ENCODE measurements around the gene TGFB3.
A peak's percentile ranks its signal among the peaks of the same experiment; 100 is the strongest.
"Not testable (repeated sequence)": the region's sequence is repeated elsewhere in the genome, so short reads cannot be mapped to it uniquely, and the experiment has no call there.

TGFB3 gene

DNA sequence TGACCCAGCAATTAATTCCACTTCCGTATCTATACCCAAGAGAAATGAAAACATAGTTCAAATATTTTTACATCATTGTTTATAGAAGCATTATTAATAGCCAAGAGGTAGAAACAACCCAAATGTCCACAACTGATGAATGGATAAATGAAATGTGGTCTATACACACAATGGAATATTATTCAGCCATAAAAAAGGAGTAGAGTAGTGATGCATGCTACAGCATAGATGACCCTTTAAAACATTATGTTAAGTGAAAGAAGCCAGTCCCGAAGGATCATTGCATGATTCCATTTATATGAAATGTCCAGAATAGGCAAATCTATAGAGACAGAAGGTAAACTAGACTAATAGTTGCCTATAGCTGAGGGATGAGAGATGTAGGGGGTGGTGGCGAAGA is 29.3 kb downstream of the TGFB3 start:
- no peaks in the 10 kb centered on the region for H3K27me3 ChIP-seq (replicated peaks; ENCODE audit: control insufficient read depth, insufficient read depth, low read length)
- H3K36me3 ChIP-seq (ENCODE audit: control insufficient read depth, insufficient read depth, low read length, severe bottlenecking) = no peaks in the 10 kb centered on the region
- no peaks in the 10 kb centered on the region for H3K4me1 ChIP-seq (ENCODE audit: control insufficient read depth, insufficient read depth, low read length)
- H3K4me3 ChIP-seq (ENCODE audit: low read length) = no peak overlapping the region
- DNase-seq (ENCODE audit: low read depth) = no peak
- H3K9me3 ChIP-seq (ENCODE audit: control insufficient read depth, low read length) = no peaks in the 10 kb centered on the region
- no peak overlapping the region for H3K9ac ChIP-seq (ENCODE audit: low read length)

DNA sequence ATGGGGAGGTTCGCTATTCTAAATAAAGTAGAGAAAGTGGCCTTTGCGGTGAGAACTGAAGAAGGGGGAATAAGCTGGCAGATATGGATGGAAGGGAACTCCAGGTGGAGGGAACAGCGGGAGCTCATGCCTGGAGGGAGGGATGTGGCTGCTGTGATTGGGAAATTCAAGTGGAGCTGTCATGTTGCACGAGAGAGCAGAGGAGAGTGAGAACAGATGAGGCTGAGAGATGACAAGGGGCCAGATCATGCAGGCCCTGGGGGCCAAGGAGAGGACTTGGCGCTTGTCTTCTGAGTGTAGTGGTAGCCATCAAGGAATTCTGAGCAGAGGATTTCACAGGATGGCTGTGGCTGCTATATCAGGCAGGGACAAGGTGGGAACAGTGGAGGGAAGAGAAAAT is 35.0 kb downstream of the TGFB3 start:
- no peaks in the 10 kb centered on the region for H3K36me3 ChIP-seq (ENCODE audit: control insufficient read depth, insufficient read depth, low read length, severe bottlenecking)
- no peak overlapping the region for H3K9ac ChIP-seq (ENCODE audit: low read length)
- H3K27me3 ChIP-seq (replicated peaks; ENCODE audit: control insufficient read depth, insufficient read depth, low read length) = no peaks in the 10 kb centered on the region
- no peak for DNase-seq (ENCODE audit: low read depth)
- no peak overlapping the region for H3K4me3 ChIP-seq (ENCODE audit: low read length)
- H3K9me3 ChIP-seq (ENCODE audit: control insufficient read depth, low read length) = no peaks in the 10 kb centered on the region
- no peaks in the 10 kb centered on the region for H3K4me1 ChIP-seq (ENCODE audit: control insufficient read depth, insufficient read depth, low read length)

DNA sequence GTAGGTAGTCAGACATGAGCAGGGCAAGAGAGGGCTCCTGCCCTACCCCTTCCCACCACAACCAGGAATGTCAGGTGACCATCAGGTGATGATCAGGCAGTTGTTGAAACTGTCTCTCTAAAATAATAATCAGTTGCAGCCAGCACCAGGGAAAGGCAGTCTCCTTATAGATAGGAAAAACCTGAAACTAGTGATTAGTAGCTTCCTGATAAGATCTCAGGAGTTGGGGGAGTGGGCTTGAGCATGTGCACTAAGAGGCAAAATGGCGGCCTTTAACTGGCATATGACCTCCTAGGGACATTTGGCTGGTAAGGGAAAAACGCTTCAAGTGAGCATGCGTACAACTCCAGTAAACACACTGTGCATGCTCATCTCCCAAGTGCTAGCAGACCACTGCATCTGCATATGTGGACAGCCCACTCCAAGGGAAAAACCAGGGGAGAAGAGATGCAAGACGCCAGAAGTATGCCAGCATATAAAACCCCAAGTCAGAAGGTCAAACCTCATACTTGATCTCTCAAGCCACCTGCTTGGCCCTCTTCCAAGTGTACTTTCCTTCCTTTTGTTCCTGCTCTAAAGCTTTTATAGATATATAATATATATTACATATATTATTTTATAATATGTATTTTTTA is 37.1 kb downstream of the TGFB3 start:
- Histone ChIP-seq H3K4me1 (ENCODE audit: control insufficient read depth, insufficient read depth, low read length) (no peaks in the 10 kb centered on the region), H3K9ac (ENCODE audit: low read length) (no peak overlapping the region), H3K9me3 (ENCODE audit: control insufficient read depth, low read length) (no peaks in the 10 kb centered on the region), H3K27me3 (replicated peaks; ENCODE audit: control insufficient read depth, insufficient read depth, low read length) (no peaks in the 10 kb centered on the region), H3K4me3 (ENCODE audit: low read length) (no peak overlapping the region), H3K36me3 (ENCODE audit: control insufficient read depth, insufficient read depth, low read length, severe bottlenecking) (no peaks in the 10 kb centered on the region)
- DNase-seq (ENCODE audit: low read depth) = no peak

DNA sequence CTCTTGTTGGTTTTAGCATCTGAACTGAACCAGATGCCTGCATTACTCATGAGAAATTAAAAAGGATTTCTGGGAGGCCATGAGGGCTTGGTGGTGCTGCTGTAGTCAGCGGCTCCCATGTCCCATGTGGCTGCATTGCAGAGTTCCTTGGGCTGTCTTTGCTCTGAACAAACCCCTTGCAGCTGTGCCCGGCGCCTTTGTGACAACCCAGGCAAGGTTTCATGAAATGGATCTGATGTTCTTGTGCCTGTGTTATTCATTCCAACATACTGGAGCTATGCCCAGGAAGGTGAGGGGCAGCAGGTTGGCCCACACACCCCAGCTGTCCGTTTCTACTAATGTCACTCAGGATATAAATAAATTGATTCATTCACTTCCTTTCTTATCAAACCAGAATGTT is 40.8 kb downstream of the TGFB3 start:
- no peak overlapping the region for H3K9ac ChIP-seq (ENCODE audit: low read length)
- H3K36me3 ChIP-seq (ENCODE audit: control insufficient read depth, insufficient read depth, low read length, severe bottlenecking) = no peaks in the 10 kb centered on the region
- no peaks in the 10 kb centered on the region for H3K27me3 ChIP-seq (replicated peaks; ENCODE audit: control insufficient read depth, insufficient read depth, low read length)
- no peaks in the 10 kb centered on the region for H3K4me1 ChIP-seq (ENCODE audit: control insufficient read depth, insufficient read depth, low read length)
- no peak overlapping the region for H3K4me3 ChIP-seq (ENCODE audit: low read length)
- DNase-seq (ENCODE audit: low read depth) = peak; percentile 17
- no peaks in the 10 kb centered on the region for H3K9me3 ChIP-seq (ENCODE audit: control insufficient read depth, low read length)

DNA sequence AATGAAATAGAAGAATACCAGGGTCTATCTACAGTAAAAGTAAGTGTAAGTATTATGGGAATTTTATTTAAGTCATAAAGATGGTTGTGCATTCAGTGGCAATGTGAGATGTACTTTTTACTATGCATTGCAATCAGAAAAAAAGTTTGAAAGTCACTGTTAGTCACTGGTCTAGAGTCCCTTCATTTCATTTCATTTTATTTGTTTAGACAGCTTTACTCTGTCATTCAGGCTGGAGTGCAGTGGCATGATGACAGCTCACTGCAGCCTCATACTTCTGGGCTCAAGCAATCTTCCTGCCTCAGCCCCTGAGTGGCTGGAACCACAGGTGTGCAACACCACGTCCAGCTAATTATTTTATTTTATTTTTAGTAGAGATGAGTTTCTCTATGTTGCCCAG is 42.6 kb downstream of the TGFB3 start:
- Histone ChIP-seq H3K4me1 (ENCODE audit: control insufficient read depth, insufficient read depth, low read length) (no peaks in the 10 kb centered on the region), H3K9ac (ENCODE audit: low read length) (no peak overlapping the region), H3K36me3 (ENCODE audit: control insufficient read depth, insufficient read depth, low read length, severe bottlenecking) (no peaks in the 10 kb centered on the region), H3K9me3 (ENCODE audit: control insufficient read depth, low read length) (no peaks in the 10 kb centered on the region), H3K4me3 (ENCODE audit: low read length) (no peak overlapping the region), H3K27me3 (replicated peaks; ENCODE audit: control insufficient read depth, insufficient read depth, low read length) (no peaks in the 10 kb centered on the region)
- no peak for DNase-seq (ENCODE audit: low read depth)

- no peak for DNase-seq (ENCODE audit: low read depth)
- H3K4me1 ChIP-seq (ENCODE audit: control insufficient read depth, insufficient read depth, low read length) = no peaks in the 10 kb centered on the region
- H3K36me3 ChIP-seq (ENCODE audit: control insufficient read depth, insufficient read depth, low read length, severe bottlenecking) = peaks cover 6% of the 10 kb centered on the region
- no peaks in the 10 kb centered on the region for H3K27me3 ChIP-seq (replicated peaks; ENCODE audit: control insufficient read depth, insufficient read depth, low read length)
- H3K9ac ChIP-seq (ENCODE audit: low read length) = no peak overlapping the region
- H3K9me3 ChIP-seq (ENCODE audit: control insufficient read depth, low read length) = no peaks in the 10 kb centered on the region
- no peak overlapping the region for H3K4me3 ChIP-seq (ENCODE audit: low read length)
These were observed 46.7 kb downstream of the TGFB3 start for GRCh38 chr14:75934998-75935628.

DNA sequence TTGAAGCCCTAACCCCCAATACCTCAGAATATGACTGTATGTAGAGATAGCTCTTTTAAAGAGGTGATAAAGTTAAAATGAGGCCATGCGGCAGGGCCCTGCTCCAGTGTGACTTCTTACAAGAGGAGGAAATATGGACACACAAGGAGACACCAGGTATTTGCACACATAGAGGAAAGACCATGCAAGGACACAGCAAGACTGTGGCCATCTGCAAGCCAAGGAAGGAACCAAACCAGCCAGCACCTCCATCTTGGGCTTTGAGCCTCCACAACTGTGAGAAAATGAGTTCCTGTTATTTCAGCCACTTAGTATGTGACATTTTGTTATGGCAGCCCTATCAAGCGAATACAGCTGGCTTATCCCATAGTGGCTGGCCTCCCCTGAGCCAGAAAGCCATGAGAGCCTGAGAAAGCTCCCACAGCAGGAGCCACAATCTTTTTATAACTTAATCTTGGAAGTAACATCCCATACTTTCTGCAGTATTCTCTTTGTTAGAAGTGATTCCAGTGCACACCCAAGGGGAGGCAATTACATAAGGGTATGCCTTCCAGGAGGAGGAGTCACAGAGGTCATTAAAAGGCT is 48.0 kb downstream of the TGFB3 start:
- no peaks in the 10 kb centered on the region for H3K9me3 ChIP-seq (ENCODE audit: control insufficient read depth, low read length)
- H3K4me1 ChIP-seq (ENCODE audit: control insufficient read depth, insufficient read depth, low read length) = no peaks in the 10 kb centered on the region
- H3K4me3 ChIP-seq (ENCODE audit: low read length) = no peak overlapping the region
- peaks cover 6% of the 10 kb centered on the region for H3K36me3 ChIP-seq (ENCODE audit: control insufficient read depth, insufficient read depth, low read length, severe bottlenecking)
- H3K9ac ChIP-seq (ENCODE audit: low read length) = no peak overlapping the region
- no peak for DNase-seq (ENCODE audit: low read depth)
- H3K27me3 ChIP-seq (replicated peaks; ENCODE audit: control insufficient read depth, insufficient read depth, low read length) = no peaks in the 10 kb centered on the region

DNA sequence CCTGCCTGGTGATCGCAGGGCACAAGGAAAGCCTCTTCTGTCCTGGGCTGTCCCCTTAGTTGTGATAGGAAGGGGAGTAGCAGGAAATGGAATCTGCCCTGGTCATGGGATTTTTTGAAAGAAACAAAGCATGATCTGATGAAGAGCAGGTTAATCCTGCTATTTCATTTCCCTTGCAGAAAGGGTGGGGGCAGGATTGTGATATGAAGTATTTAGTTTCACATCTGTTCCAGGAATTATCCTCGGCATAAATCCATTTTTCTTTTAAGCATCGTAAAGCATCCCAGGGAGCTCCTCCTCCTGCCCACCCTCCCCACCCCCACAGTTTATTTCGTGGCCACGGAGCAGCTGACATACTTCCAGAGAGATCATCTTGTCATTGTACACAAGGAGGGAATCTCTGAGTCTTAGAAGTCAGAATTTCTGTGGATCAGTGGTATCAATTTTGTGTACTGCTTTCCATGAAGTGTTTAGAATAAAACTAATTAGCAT is 53.1 kb downstream of the TGFB3 start:
- H3K36me3 ChIP-seq (ENCODE audit: control insufficient read depth, insufficient read depth, low read length, severe bottlenecking) = peaks cover 6% of the 10 kb centered on the region
- no peaks in the 10 kb centered on the region for H3K4me1 ChIP-seq (ENCODE audit: control insufficient read depth, insufficient read depth, low read length)
- peak overlapping the region; percentile 60 for H3K4me3 ChIP-seq (ENCODE audit: low read length)
- H3K9ac ChIP-seq (ENCODE audit: low read length) = peak overlapping the region; percentile 12
- DNase-seq (ENCODE audit: low read depth) = peak; percentile 24
- no peaks in the 10 kb centered on the region for H3K27me3 ChIP-seq (replicated peaks; ENCODE audit: control insufficient read depth, insufficient read depth, low read length)
- H3K9me3 ChIP-seq (ENCODE audit: control insufficient read depth, low read length) = no peaks in the 10 kb centered on the region

- H3K36me3 ChIP-seq (ENCODE audit: control insufficient read depth, insufficient read depth, low read length, severe bottlenecking) = peaks cover 6% of the 10 kb centered on the region
- no peaks in the 10 kb centered on the region for H3K27me3 ChIP-seq (replicated peaks; ENCODE audit: control insufficient read depth, insufficient read depth, low read length)
- no peak for DNase-seq (ENCODE audit: low read depth)
- no peaks in the 10 kb centered on the region for H3K9me3 ChIP-seq (ENCODE audit: control insufficient read depth, low read length)
- H3K4me1 ChIP-seq (ENCODE audit: control insufficient read depth, insufficient read depth, low read length) = no peaks in the 10 kb centered on the region
- no peak overlapping the region for H3K4me3 ChIP-seq (ENCODE audit: low read length)
- no peak overlapping the region for H3K9ac ChIP-seq (ENCODE audit: low read length)
These were observed 54.2 kb downstream of the TGFB3 start for GRCh38 chr14:75927564-75928087.

- no peak overlapping the region for H3K9ac ChIP-seq (ENCODE audit: low read length)
- H3K4me1 ChIP-seq (ENCODE audit: control insufficient read depth, insufficient read depth, low read length) = no peaks in the 10 kb centered on the region
- H3K27me3 ChIP-seq (replicated peaks; ENCODE audit: control insufficient read depth, insufficient read depth, low read length) = no peaks in the 10 kb centered on the region
- no peak for DNase-seq (ENCODE audit: low read depth)
- H3K36me3 ChIP-seq (ENCODE audit: control insufficient read depth, insufficient read depth, low read length, severe bottlenecking) = peaks cover 6% of the 10 kb centered on the region
- no peak overlapping the region for H3K4me3 ChIP-seq (ENCODE audit: low read length)
- H3K9me3 ChIP-seq (ENCODE audit: control insufficient read depth, low read length) = no peaks in the 10 kb centered on the region
These were observed 55.2 kb downstream of the TGFB3 start for GRCh38 chr14:75926431-75927115.

DNA sequence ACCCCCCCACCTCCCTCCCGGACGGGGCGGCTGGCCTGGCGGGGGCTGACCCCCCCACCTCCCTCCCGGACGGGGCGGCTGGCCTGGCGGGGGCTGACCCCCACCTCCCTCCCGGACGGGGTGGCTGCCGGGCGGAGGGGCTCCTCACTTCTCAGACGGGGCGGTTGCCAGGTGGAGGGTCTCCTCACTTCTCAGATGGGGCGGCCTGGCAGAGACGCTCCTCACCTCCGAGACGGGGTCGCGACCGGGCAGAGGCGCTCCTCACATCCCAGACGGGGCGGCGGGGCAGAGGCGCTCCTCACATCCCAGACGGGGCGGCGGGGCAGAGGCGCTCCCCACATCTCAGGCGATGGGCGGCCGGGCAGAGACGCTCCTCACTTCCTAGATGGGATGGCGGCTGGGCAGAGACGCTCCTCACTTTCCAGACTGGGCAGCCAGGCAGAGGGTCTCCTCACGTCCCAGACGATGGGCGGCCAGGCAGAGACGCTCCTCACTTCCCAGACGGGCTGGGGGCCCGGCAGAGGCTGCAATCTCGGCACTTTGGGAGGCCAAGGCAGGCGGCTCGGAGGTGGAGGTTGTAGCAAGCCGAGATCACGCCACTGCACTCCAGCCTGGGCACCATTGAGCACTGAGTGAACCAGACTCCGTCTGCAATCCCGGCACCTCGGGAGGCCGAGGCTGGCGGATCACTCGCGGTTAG is 56.5 kb downstream of the TGFB3 start:
- H3K9me3 ChIP-seq (ENCODE audit: control insufficient read depth, low read length); DNase-seq (ENCODE audit: low read depth); H3K36me3 ChIP-seq (ENCODE audit: control insufficient read depth, insufficient read depth, low read length, severe bottlenecking); H3K9ac ChIP-seq (ENCODE audit: low read length); H3K4me3 ChIP-seq (ENCODE audit: low read length); H3K27me3 ChIP-seq (replicated peaks; ENCODE audit: control insufficient read depth, insufficient read depth, low read length); H3K4me1 ChIP-seq (ENCODE audit: control insufficient read depth, insufficient read depth, low read length): not testable (repeated sequence)
